IgD-negative memory B cell (primary cell): ENCODE results near the gene WDR1. TPM values are rescaled to one million over a fixed set of nuclear protein-coding genes. Genes with fewer than 3 reads are reported as not detected.

Source experiments
- H3K27ac Mint-ChIP-seq, 3 donors: one replicate each; pipeline ENCODE4 v1.8.0; 2020 to 2022; ENCODE audit warnings: mild to moderate bottlenecking in 3 of 3, mixed read lengths in 3 of 3, moderate library complexity in 1 of 3
- H3K27me3 Mint-ChIP-seq: one replicate; pipeline ENCODE4 v1.8.0; 2021; ENCODE audit warnings: mixed read lengths
- H3K36me3 Mint-ChIP-seq: one replicate; pipeline ENCODE4 v1.8.0; 2020; ENCODE audit warnings: mild to moderate bottlenecking, mixed read lengths
- H3K4me1 Mint-ChIP-seq, 3 donors: one replicate each; pipeline ENCODE4 v1.8.0; 2020 to 2022; ENCODE audit warnings: mixed read lengths in 3 of 3, mild to moderate bottlenecking in 1 of 3
- H3K4me3 Mint-ChIP-seq, 4 donors: one replicate each; pipeline ENCODE4 v1.8.0; 2020 to 2022; ENCODE audit warnings: mild to moderate bottlenecking in 4 of 4, mixed read lengths in 4 of 4, moderate library complexity in 3 of 4
- H3K9me3 Mint-ChIP-seq, 3 donors: one replicate each; pipeline ENCODE4 v1.8.0; 2020 to 2021; ENCODE audit warnings: mixed read lengths in 3 of 3, mild to moderate bottlenecking in 1 of 3
- polyA plus RNA-seq: library from polyadenylated mRNA; unstranded; fragments of 300-500 nt; fragmentation: Illumina TruSeq; gene quantifications from one replicate; pipeline ENCODE4 v1.2.3, GENCODE V29; 2021

Gene WDR1
- polyA plus RNA-seq, 1 donor from 2014 or later = 213 TPM

- Mint-ChIP-seq H3K27ac (no peak overlapping the region), H3K4me1 (peaks cover 12 to 15% (median 15%) of the 10 kb centered on the region in 3 donors), H3K9me3 (no peaks in the 10 kb centered on the region), H3K4me3 (peak overlapping the region in 1 of 4 donors; percentile 30), H3K36me3 (no peaks in the 10 kb centered on the region), H3K27me3 (peaks cover 6% of the 10 kb centered on the region)
These were observed 84.7 kb downstream of the WDR1 start for GRCh38 chr4:10031668-10032590.

GRCh38 chr4:10030972-10031667, 85.5 kb downstream of the WDR1 start:
- no peak overlapping the region for H3K4me3 Mint-ChIP-seq
- peaks cover 6% of the 10 kb centered on the region for H3K27me3 Mint-ChIP-seq
- no peaks in the 10 kb centered on the region for H3K36me3 Mint-ChIP-seq
- H3K27ac Mint-ChIP-seq = no peak overlapping the region
- peaks cover 12 to 17% (median 15%) of the 10 kb centered on the region in 3 donors for H3K4me1 Mint-ChIP-seq
- H3K9me3 Mint-ChIP-seq = no peaks in the 10 kb centered on the region

DNA sequence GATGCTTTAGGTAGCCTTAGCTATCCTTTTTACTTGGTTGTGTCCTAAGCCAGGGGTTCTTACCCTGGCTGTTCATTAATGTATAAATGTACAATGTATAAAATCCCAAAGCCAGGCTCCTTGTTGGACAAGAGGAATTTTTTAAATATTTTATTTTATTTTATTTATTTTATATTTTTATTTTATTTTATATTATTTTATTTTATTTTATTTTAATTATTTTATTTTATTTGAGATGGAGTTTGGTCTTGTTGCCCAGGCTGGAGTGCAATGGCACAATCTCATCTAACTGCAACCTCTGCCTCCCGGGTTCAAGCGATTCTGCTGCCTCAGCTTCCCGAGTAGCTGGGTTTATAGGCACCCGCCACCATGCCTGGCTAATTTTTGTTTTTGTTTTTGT, 87.2 kb downstream of the WDR1 start:
- Mint-ChIP-seq H3K27me3 (peaks cover 6% of the 10 kb centered on the region), H3K4me1 (peaks cover 12 to 17% (median 15%) of the 10 kb centered on the region in 3 donors), H3K27ac (no peak overlapping the region), H3K9me3 (no peaks in the 10 kb centered on the region), H3K4me3 (no peak overlapping the region), H3K36me3 (no peaks in the 10 kb centered on the region)

- no peak overlapping the region for H3K27ac Mint-ChIP-seq
- H3K27me3 Mint-ChIP-seq = peaks cover 6% of the 10 kb centered on the region
- no peaks in the 10 kb centered on the region for H3K36me3 Mint-ChIP-seq
- no peak overlapping the region for H3K4me3 Mint-ChIP-seq
- peaks cover 10 to 16% (median 14%) of the 10 kb centered on the region in 3 donors for H3K4me1 Mint-ChIP-seq
- H3K9me3 Mint-ChIP-seq = no peaks in the 10 kb centered on the region
These were observed 87.7 kb downstream of the WDR1 start for GRCh38 chr4:10028910-10029309.

GRCh38 chr4:10026485-10026884, 90.1 kb downstream of the WDR1 start:
- H3K27ac Mint-ChIP-seq = no peak overlapping the region
- peaks cover 10 to 18% (median 11%) of the 10 kb centered on the region in 3 donors for H3K4me1 Mint-ChIP-seq
- H3K27me3 Mint-ChIP-seq = peaks cover 6% of the 10 kb centered on the region
- H3K9me3 Mint-ChIP-seq = no peaks in the 10 kb centered on the region
- no peak overlapping the region for H3K4me3 Mint-ChIP-seq
- no peaks in the 10 kb centered on the region for H3K36me3 Mint-ChIP-seq

DNA sequence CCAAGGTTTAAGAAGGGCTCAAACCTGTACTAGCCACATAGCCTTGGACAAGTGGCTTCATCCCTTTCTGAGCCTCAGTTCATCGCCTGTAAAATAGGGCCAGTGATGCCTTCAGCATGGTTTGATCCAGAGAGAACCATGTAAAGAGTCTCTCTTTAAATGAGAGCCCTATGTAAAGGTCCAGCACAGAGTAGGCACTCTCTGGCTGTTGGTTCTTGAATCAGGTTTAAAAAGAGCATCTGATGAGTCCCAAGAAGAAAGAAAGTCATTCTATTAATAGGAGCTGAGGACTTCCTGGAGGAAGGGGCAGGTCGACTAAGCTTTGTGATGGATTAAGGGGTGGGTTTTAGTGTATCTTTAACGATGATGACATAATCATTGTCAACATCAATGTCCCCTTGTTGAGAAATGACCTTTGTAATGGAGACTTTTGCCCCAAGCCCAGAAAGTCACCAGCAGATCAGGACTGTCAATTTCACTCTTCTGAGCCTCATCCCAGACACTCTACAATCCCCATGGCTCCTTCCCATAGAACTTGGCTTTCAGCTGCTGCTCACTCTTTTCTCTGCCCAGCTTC, 91.3 kb downstream of the WDR1 start:
- Mint-ChIP-seq H3K27me3 (peaks cover 6% of the 10 kb centered on the region), H3K36me3 (no peaks in the 10 kb centered on the region), H3K9me3 (no peaks in the 10 kb centered on the region), H3K4me1 (peaks cover 10 to 18% (median 11%) of the 10 kb centered on the region in 3 donors), H3K27ac (peak overlapping the region in 1 of 3 donors; percentile 35), H3K4me3 (no peak overlapping the region)

Other genes with a start within 250 kb of the WDR1 start
- 0.41 TPM for gene SLC2A9, start 95.3 kb downstream of the WDR1 start, polyA plus RNA-seq